Astrocyte (in vitro differentiated cells and primary cell): ENCODE measurements around the gene UNC5C. TPM values are rescaled to one million over a fixed set of nuclear protein-coding genes. Genes with fewer than 3 reads are reported as not detected.

Experiments used
- DNase-seq: peaks from one replicate; pipeline ENCODE4 v3.0.0-alpha.2; 2010; ENCODE audit warnings: low read depth
- FAIRE-seq: peaks from 2 replicates; lab custom pipeline; 2011; peaks lifted over from hg19 to GRCh38; lab: Jason Lieb, UNC
- H2AFZ ChIP-seq: 2 replicates; pipeline ENCODE4 v1.6.0; 2012; ENCODE audit warnings: low read depth, low read length, inconsistent platforms
- H3K27ac ChIP-seq: 2 replicates; pipeline ENCODE4 v1.5.1; 2011; ENCODE audit warnings: low read depth, low read length, inconsistent platforms
- H3K27me3 ChIP-seq: 2 replicates; pipeline ENCODE4 v1.6.0; 2011; ENCODE audit warnings: low read length, inconsistent platforms; ENCODE audit not compliant: insufficient read depth
- H3K36me3 ChIP-seq: 2 replicates; pipeline ENCODE4 v1.5.1; 2011; ENCODE audit warnings: low read length, inconsistent platforms; ENCODE audit not compliant: insufficient read depth
- H3K4me1 ChIP-seq: 2 replicates; pipeline ENCODE4 v1.5.1; 2011; ENCODE audit warnings: low read length, inconsistent platforms; ENCODE audit not compliant: insufficient read depth
- H3K4me2 ChIP-seq: 2 replicates; pipeline ENCODE4 v1.6.0; 2012; ENCODE audit warnings: low read length, inconsistent platforms
- H3K4me3 ChIP-seq: 2 replicates; pipeline ENCODE4 v1.5.1; 2011; ENCODE audit warnings: low read depth, mild to moderate bottlenecking, low read length, inconsistent platforms; ENCODE audit not compliant: insufficient read depth
- H3K79me2 ChIP-seq: 2 replicates; pipeline ENCODE4 v1.6.0; 2012; ENCODE audit warnings: mild to moderate bottlenecking, low read length, inconsistent platforms; ENCODE audit not compliant: insufficient read depth
- H3K9ac ChIP-seq: 2 replicates; pipeline ENCODE4 v1.6.0; 2012; ENCODE audit warnings: mild to moderate bottlenecking, low read length, inconsistent platforms
- H3K9me3 ChIP-seq: 2 replicates; pipeline ENCODE4 v1.5.1; 2012; ENCODE audit warnings: low read depth, mild to moderate bottlenecking, low read length, inconsistent platforms; ENCODE audit not compliant: insufficient read depth
- H4K20me1 ChIP-seq: 2 replicates; pipeline ENCODE4 v1.6.0; 2012; ENCODE audit warnings: low read length, inconsistent platforms; ENCODE audit not compliant: insufficient read depth
- H3K27ac Mint-ChIP-seq: one replicate; pipeline ENCODE4 v1.8.0; 2021; ENCODE audit warnings: mild to moderate bottlenecking, mixed read lengths; ENCODE audit not compliant: unreplicated experiment
- H3K27me3 Mint-ChIP-seq: one replicate; pipeline ENCODE4 v1.8.0; 2021; ENCODE audit warnings: low read depth, mixed read lengths; ENCODE audit not compliant: unreplicated experiment
- H3K36me3 Mint-ChIP-seq: one replicate; pipeline ENCODE4 v1.8.0; 2021; ENCODE audit warnings: low read depth, mixed read lengths; ENCODE audit not compliant: unreplicated experiment
- H3K4me1 Mint-ChIP-seq: one replicate; pipeline ENCODE4 v1.8.0; 2021; ENCODE audit warnings: low read depth, mixed read lengths; ENCODE audit not compliant: unreplicated experiment
- H3K4me3 Mint-ChIP-seq: one replicate; pipeline ENCODE4 v1.8.0; 2021; ENCODE audit warnings: mild to moderate bottlenecking, moderate library complexity, mixed read lengths; ENCODE audit not compliant: unreplicated experiment
- H3K9me3 Mint-ChIP-seq: one replicate; pipeline ENCODE4 v1.8.0; 2021; ENCODE audit warnings: mild to moderate bottlenecking, mixed read lengths; ENCODE audit not compliant: unreplicated experiment
- EZH2 ChIP-seq: IDR thresholded peaks from 2 replicates; pipeline ENCODE4 v1.6.1; 2012; ENCODE audit warnings: mild to moderate bottlenecking, low read length, inconsistent platforms; ENCODE audit not compliant: insufficient read depth
- total RNA-seq: library from RNA; stranded (reverse); gene quantifications from 2 replicates; pipeline ENCODE4 v1.2.1, GENCODE V29; 2021
- TF ChIP-seq, protein P1 (sequence below): IDR thresholded peaks from 2 replicates; pipeline ENCODE4 v1.5.1; 2011; ENCODE audit warnings: low read depth, mild to moderate bottlenecking, inconsistent platforms, low read length, moderate library complexity; ENCODE audit not compliant: insufficient read depth

The UNC5C gene
- total RNA-seq, 1 donor from 2014 or later: 3.1 TPM

DNA sequence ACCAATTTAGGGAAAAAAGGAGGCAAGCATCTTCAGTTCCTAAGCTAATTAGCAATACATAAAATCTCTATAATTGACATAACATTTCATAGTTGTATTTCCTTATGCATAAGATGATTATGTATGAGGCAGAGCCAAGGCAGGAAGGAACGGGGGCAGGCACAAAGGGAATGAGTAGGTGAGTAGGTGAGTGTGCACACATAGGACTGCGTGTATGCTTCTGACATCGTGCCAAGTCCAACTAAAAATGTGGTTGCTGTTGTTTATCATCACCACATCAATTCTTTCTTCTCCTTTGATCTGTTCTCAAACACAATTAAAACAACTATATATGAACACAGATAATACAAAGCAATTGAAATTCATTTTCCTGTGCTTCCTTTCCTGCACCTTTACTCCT, 131.2 kb downstream of the UNC5C start:
- H3K36me3 Mint-ChIP-seq: no peaks in the 10 kb centered on the region
- Histone ChIP-seq H3K36me3 (no peaks in the 10 kb centered on the region), H3K27ac (no peak overlapping the region), H3K79me2 (no peaks in the 10 kb centered on the region), H3K4me1 (no peaks in the 10 kb centered on the region), H3K9me3 (no peaks in the 10 kb centered on the region), H4K20me1 (no peaks in the 10 kb centered on the region), H3K9ac (no peak overlapping the region), H3K4me2 (no peak overlapping the region), H3K4me3 (no peak overlapping the region), H2AFZ (no peak overlapping the region), H3K27me3 (no peaks in the 10 kb centered on the region)
- no peaks in the 10 kb centered on the region for H3K27me3 Mint-ChIP-seq
- H3K4me1 Mint-ChIP-seq: peaks cover 10% of the 10 kb centered on the region
- no peaks in the 10 kb centered on the region for H3K9me3 Mint-ChIP-seq
- no peak overlapping the region for H3K4me3 Mint-ChIP-seq
- DNase-seq: no peak
- TF ChIP-seq EZH2: no peak
- TF ChIP-seq, protein P1, sequence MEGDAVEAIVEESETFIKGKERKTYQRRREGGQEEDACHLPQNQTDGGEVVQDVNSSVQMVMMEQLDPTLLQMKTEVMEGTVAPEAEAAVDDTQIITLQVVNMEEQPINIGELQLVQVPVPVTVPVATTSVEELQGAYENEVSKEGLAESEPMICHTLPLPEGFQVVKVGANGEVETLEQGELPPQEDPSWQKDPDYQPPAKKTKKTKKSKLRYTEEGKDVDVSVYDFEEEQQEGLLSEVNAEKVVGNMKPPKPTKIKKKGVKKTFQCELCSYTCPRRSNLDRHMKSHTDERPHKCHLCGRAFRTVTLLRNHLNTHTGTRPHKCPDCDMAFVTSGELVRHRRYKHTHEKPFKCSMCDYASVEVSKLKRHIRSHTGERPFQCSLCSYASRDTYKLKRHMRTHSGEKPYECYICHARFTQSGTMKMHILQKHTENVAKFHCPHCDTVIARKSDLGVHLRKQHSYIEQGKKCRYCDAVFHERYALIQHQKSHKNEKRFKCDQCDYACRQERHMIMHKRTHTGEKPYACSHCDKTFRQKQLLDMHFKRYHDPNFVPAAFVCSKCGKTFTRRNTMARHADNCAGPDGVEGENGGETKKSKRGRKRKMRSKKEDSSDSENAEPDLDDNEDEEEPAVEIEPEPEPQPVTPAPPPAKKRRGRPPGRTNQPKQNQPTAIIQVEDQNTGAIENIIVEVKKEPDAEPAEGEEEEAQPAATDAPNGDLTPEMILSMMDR: no peak
- FAIRE-seq: no peak
- H3K27ac Mint-ChIP-seq: no peak overlapping the region

DNA sequence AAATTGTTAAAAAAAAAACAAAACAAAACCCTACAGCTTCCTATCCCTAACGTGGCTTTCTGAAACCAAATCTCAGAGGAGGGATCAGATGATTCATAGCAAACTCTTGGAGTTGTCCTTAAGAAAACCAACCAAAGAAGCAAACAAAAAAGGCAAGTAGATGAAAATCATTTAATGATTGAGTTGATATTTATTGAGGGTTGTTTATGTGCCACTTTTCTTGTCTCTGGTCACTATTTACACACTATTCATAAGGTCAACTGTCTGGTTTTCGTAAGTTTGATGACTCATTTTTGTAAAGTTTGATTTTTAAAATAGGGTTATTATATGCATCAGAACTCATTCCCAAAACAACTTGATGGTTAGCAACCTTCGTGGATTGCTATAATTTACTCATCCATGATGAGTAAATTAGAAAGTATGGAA, 133.4 kb downstream of the UNC5C start:
- Mint-ChIP-seq H3K27me3 (no peaks in the 10 kb centered on the region), H3K4me3 (no peak overlapping the region), H3K27ac (no peak overlapping the region), H3K9me3 (no peaks in the 10 kb centered on the region), H3K36me3 (no peaks in the 10 kb centered on the region), H3K4me1 (peaks cover 10% of the 10 kb centered on the region)
- no peaks in the 10 kb centered on the region for H3K4me1 ChIP-seq
- no peak overlapping the region for H2AFZ ChIP-seq
- H3K27ac ChIP-seq: no peak overlapping the region
- no peak for FAIRE-seq
- peak; percentile 44 for DNase-seq
- no peaks in the 10 kb centered on the region for H3K36me3 ChIP-seq
- TF ChIP-seq, protein P1: no peak
- no peak for TF ChIP-seq EZH2
- H4K20me1 ChIP-seq: no peaks in the 10 kb centered on the region
- H3K9ac ChIP-seq: no peak overlapping the region
- H3K27me3 ChIP-seq: no peaks in the 10 kb centered on the region
- H3K4me2 ChIP-seq: peak overlapping the region; percentile 31
- H3K79me2 ChIP-seq: no peaks in the 10 kb centered on the region
- no peak overlapping the region for H3K4me3 ChIP-seq
- H3K9me3 ChIP-seq: no peaks in the 10 kb centered on the region

DNA sequence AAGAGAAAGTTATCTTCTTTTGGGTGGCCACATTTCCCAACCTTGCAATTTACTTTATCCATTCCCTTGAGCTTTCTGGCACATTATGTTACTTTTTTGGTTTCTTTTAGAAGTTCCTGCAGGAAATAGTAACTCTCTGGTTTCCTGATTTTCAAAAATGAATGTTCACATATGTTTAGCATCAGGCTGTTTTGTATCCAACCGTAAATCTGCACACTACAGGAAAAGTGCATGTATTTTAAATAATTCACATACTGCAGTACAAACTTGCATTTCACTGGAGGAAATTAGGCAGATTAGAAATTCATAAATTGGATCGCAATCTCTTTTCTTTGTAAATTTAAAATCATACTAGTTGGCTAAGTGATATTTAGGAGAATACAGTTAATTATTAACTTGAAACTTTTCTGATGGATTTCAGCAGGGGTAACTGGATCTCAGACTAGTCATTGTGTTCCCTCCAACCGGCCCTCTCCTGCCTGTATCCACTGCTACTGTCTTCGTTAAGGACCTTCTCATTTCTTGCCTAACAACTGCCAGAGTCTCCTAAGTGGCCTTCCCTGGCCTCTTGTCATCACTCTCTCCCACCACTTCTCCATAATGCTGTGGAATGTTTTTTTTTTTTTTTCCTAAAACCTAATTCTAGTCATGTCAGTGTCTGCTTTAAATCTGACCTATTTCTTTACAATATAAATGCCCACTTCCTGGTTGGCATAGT, 137.2 kb downstream of the UNC5C start:
- H4K20me1 ChIP-seq: no peaks in the 10 kb centered on the region
- H3K9me3 Mint-ChIP-seq: no peaks in the 10 kb centered on the region
- no peaks in the 10 kb centered on the region for H3K27me3 Mint-ChIP-seq
- no peaks in the 10 kb centered on the region for H3K79me2 ChIP-seq
- no peak overlapping the region for H3K4me3 ChIP-seq
- H3K4me3 Mint-ChIP-seq: no peak overlapping the region
- H3K4me2 ChIP-seq: no peak overlapping the region
- DNase-seq (no peak), FAIRE-seq (no peak)
- no peak overlapping the region for H3K9ac ChIP-seq
- no peaks in the 10 kb centered on the region for H3K36me3 Mint-ChIP-seq
- no peak overlapping the region for H3K27ac ChIP-seq
- no peaks in the 10 kb centered on the region for H3K9me3 ChIP-seq
- no peak overlapping the region for H2AFZ ChIP-seq
- no peak overlapping the region for H3K27ac Mint-ChIP-seq
- TF ChIP-seq, protein P1: no peak
- no peak for TF ChIP-seq EZH2
- no peaks in the 10 kb centered on the region for H3K36me3 ChIP-seq
- peaks cover 25% of the 10 kb centered on the region for H3K4me1 Mint-ChIP-seq
- H3K4me1 ChIP-seq: peaks cover 9% of the 10 kb centered on the region
- no peaks in the 10 kb centered on the region for H3K27me3 ChIP-seq
